ENCODE results near the gene TEAD1. TPM values are rescaled to one million over a fixed set of nuclear protein-coding genes. Genes with fewer than 3 reads are reported as not detected.

TEAD1 gene
- total and polyA plus RNA-seq, 9 of the 15 experiments (the other 6 are each of a cell fraction or from before 2014, with no cell fraction given), result 1.7 to 17.7 (median 10.8) TPM

DNA sequence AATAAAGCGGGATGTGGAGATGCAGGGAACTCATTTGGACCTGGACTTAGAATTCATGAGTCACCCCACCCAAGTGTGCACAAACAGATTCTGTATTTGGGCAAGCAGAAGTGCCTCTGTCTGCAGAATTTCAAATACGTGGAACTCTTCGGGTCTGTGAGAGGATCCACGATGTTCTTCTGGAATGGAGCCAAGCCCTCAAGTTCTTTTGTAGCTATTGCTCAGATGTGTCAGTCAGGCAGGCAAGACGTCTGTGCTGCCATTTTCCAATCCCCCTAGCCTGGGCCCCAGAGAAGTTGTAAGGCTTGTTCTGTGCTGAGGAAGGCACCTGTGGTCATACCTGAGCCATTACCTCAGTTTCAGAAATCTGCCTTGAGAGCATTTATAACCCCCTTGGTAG is 202.1 kb downstream of the TEAD1 start (continued):
- TF ChIP-seq, protein P1, sequence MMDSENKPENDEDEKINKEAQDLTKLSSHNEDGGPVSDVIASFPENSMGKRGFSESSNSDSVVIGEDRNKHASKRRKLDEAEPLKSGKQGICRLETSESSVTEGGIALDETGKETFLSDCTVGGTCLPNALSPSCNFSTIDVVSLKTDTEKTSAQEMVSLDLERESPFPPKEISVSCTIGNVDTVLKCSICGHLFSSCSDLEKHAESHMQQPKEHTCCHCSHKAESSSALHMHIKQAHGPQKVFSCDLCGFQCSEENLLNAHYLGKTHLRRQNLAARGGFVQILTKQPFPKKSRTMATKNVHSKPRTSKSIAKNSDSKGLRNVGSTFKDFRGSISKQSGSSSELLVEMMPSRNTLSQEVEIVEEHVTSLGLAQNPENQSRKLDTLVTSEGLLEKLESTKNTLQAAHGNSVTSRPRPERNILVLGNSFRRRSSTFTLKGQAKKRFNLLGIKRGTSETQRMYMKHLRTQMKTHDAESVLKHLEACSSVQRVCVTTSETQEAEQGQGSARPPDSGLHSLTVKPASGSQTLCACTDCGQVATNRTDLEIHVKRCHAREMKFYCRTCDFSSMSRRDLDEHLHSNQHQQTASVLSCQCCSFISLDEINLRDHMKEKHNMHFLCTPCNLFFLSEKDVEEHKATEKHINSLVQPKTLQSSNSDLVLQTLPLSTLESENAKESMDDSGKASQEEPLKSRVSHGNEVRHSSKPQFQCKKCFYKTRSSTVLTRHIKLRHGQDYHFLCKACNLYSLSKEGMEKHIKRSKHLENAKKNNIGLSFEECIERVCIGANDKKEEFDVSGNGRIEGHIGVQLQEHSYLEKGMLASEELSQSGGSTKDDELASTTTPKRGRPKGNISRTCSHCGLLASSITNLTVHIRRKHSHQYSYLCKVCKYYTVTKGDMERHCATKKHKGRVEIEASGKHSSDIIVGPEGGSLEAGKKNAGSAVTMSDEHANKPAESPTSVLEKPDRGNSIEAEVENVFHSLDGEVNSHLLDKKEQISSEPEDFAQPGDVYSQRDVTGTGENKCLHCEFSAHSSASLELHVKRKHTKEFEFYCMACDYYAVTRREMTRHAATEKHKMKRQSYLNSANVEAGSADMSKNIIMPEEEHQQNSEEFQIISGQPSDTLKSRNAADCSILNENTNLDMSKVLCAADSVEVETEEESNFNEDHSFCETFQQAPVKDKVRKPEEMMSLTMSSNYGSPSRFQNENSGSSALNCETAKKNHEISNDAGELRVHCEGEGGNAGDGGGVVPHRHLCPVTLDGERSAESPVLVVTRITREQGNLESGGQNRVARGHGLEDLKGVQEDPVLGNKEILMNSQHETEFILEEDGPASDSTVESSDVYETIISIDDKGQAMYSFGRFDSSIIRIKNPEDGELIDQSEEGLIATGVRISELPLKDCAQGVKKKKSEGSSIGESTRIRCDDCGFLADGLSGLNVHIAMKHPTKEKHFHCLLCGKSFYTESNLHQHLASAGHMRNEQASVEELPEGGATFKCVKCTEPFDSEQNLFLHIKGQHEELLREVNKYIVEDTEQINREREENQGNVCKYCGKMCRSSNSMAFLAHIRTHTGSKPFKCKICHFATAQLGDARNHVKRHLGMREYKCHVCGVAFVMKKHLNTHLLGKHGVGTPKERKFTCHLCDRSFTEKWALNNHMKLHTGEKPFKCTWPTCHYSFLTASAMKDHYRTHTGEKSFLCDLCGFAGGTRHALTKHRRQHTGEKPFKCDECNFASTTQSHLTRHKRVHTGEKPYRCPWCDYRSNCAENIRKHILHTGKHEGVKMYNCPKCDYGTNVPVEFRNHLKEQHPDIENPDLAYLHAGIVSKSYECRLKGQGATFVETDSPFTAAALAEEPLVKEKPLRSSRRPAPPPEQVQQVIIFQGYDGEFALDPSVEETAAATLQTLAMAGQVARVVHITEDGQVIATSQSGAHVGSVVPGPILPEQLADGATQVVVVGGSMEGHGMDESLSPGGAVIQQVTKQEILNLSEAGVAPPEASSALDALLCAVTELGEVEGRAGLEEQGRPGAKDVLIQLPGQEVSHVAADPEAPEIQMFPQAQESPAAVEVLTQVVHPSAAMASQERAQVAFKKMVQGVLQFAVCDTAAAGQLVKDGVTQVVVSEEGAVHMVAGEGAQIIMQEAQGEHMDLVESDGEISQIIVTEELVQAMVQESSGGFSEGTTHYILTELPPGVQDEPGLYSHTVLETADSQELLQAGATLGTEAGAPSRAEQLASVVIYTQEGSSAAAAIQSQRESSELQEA (IDR thresholded peaks at IDR 0.05; ENCODE audit: low read depth), result no peak
- TF ChIP-seq CREBBP (IDR thresholded peaks at IDR 0.05; ENCODE audit: low read depth, low read length) (no peak), HDAC8 (tag; IDR thresholded peaks at IDR 0.05) (no peak), ZNF121 (CRISPR knock-in tag; conservative IDR thresholded peaks at IDR 0.05) (no peak), BDP1 (IDR thresholded peaks at IDR 0.05; ENCODE audit: insufficient read depth, insufficient read length) (no peak), NFATC3 (IDR thresholded peaks at IDR 0.05) (no peak), ZKSCAN3 (CRISPR knock-in tag; IDR thresholded peaks at IDR 0.05) (no peak), ZC3H8 (IDR thresholded peaks at IDR 0.05) (no peak), ZNF41 (CRISPR knock-in tag; conservative IDR thresholded peaks at IDR 0.05) (0 out of 2 replicates have a peak, but pooled peaks have one; percentile 64), CHD1 (IDR thresholded peaks at IDR 0.05; ENCODE audit: low read length) (no peak), MYC (IDR thresholded peaks at IDR 0.05; ENCODE audit: low read depth, low read length) (no peak), MYC (CRISPR knock-in tag; IDR thresholded peaks at IDR 0.05; ENCODE audit: borderline replicate concordance, low read depth) (peak; percentile 63; the same call in 1 of the 2 replicates), BMI1 (IDR thresholded peaks at IDR 0.05; ENCODE audit: low read length) (no peak), ZNF408 (CRISPR knock-in tag; IDR thresholded peaks at IDR 0.05; ENCODE audit: low read depth) (no peak), SMAD4 (CRISPR knock-in tag; conservative IDR thresholded peaks at IDR 0.05) (peak; percentile 24; the same call in 1 of the 2 replicates), ZNF589 (CRISPR knock-in tag; IDR thresholded peaks at IDR 0.05; ENCODE audit: low read depth) (0 out of 2 replicates have a peak, but pooled peaks have one; percentile 34), ZNF239 (CRISPR knock-in tag; IDR thresholded peaks at IDR 0.05) (0 out of 2 replicates have a peak, but pooled peaks have one; percentile 37), SIRT6 (IDR thresholded peaks at IDR 0.05; ENCODE audit: low read depth, low read length) (no peak)
- TF ChIP-seq, protein P2, sequence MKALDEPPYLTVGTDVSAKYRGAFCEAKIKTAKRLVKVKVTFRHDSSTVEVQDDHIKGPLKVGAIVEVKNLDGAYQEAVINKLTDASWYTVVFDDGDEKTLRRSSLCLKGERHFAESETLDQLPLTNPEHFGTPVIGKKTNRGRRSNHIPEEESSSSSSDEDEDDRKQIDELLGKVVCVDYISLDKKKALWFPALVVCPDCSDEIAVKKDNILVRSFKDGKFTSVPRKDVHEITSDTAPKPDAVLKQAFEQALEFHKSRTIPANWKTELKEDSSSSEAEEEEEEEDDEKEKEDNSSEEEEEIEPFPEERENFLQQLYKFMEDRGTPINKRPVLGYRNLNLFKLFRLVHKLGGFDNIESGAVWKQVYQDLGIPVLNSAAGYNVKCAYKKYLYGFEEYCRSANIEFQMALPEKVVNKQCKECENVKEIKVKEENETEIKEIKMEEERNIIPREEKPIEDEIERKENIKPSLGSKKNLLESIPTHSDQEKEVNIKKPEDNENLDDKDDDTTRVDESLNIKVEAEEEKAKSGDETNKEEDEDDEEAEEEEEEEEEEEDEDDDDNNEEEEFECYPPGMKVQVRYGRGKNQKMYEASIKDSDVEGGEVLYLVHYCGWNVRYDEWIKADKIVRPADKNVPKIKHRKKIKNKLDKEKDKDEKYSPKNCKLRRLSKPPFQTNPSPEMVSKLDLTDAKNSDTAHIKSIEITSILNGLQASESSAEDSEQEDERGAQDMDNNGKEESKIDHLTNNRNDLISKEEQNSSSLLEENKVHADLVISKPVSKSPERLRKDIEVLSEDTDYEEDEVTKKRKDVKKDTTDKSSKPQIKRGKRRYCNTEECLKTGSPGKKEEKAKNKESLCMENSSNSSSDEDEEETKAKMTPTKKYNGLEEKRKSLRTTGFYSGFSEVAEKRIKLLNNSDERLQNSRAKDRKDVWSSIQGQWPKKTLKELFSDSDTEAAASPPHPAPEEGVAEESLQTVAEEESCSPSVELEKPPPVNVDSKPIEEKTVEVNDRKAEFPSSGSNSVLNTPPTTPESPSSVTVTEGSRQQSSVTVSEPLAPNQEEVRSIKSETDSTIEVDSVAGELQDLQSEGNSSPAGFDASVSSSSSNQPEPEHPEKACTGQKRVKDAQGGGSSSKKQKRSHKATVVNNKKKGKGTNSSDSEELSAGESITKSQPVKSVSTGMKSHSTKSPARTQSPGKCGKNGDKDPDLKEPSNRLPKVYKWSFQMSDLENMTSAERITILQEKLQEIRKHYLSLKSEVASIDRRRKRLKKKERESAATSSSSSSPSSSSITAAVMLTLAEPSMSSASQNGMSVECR (CRISPR knock-in tag; IDR thresholded peaks at IDR 0.05), result no peak
